ENCODE data around the gene MRTFA.
"Not testable (repeated sequence)": the region's sequence is repeated elsewhere in the genome, so short reads cannot be mapped to it uniquely, and the experiment has no call there.

MRTFA gene

DNA sequence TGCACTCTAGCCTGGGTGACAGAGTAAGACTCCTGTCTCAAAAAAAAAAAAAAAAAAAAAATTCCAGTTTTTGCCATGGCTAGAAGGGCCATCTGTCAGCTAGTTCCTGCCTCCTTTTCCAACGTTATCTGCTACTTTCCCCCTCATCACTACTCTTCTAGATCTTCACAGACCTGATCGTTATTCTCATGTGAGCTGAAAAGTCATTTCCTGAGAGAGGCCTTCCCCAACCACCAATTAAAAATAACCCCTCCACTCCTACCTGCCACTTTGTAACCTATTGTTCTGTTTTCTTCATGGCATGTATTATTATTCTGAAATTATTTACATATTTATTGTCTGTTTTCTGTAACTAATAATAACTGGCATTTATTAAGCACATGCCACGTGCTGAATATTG is 241.9 kb downstream of the MRTFA start:
- no peak for DNase-seq (ENCODE audit: low spot score)

DNA sequence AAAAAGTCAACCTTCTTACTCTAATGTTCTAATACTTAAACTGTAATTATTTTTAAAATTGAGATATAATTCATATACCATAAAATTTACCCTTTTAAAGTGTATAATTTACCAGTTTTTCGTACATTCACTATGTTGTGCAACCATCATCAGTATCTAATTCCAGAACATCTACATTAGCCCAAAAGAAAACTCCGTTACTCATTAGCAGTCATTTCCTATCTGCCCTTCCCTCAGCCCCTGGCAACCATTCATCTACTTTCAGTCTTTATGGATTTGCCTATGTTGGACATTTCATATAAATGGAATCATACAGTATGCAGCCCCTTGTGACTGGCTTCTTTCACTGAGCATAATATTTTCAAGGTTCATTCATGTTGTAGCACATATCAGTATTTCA is 243.9 kb downstream of the MRTFA start:
- no peak for DNase-seq (ENCODE audit: low spot score)

DNA sequence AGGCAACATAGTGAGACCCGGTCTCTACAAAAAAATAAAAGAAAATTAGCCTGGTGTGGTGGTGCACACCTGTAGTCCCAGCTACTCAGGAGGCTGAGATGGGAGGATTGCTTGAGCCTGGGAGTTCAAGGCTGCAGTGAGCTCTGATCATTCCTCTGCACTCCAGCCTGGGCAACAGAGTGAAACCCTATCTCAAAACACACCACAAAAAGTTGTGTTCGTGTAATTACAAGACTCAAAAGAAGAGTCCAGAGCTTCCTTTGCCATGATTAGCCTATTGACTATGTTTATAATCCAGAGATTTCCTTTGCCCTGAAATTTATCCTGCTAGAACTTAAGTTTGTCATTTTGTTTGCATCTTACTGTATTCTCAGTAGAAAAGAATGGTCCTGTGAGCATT is 245.1 kb downstream of the MRTFA start:
- no peak for DNase-seq (ENCODE audit: low spot score)

DNA sequence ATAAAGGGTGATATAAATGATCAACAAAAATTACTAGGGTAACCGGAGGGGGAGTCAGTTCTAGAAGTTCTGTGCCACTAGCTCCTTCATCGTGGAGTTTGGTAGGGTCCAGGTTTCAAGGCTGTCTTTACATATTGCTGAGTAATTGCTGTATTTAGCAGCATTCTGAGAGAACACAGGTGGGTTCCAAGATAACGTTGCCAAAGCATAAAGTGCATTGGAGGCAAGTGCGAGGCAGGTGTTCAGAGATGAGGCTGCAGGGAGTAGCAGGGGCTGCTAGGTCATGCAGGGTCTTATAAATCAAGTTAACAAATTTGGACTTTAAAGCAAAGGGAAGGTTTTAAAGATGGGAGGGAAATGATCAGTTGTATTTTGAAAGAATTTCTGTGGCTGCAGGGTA is 248.3 kb downstream of the MRTFA start:
- DNase-seq (ENCODE audit: low spot score) = no peak

- DNase-seq (ENCODE audit: low spot score) = no peak
Observed at GRCh38 chr22:40387746-40388145, 248.8 kb downstream of the MRTFA start.

GRCh38 chr22:40385036-40385782 is 251.3 kb downstream of the MRTFA start:
- no peak for DNase-seq (ENCODE audit: low spot score)

- peak; percentile 50 for DNase-seq (ENCODE audit: low spot score)
Observed at GRCh38 chr22:40383905-40384304, 252.6 kb downstream of the MRTFA start.

- DNase-seq (ENCODE audit: low spot score) = no peak
Observed at GRCh38 chr22:40381461-40381860, 255.1 kb downstream of the MRTFA start.

GRCh38 chr22:40378448-40378847 is 258.1 kb downstream of the MRTFA start:
- not testable (repeated sequence) for DNase-seq (ENCODE audit: low spot score)

GRCh38 chr22:40377931-40378330 is 258.6 kb downstream of the MRTFA start:
- no peak for DNase-seq (ENCODE audit: low spot score)

DNA sequence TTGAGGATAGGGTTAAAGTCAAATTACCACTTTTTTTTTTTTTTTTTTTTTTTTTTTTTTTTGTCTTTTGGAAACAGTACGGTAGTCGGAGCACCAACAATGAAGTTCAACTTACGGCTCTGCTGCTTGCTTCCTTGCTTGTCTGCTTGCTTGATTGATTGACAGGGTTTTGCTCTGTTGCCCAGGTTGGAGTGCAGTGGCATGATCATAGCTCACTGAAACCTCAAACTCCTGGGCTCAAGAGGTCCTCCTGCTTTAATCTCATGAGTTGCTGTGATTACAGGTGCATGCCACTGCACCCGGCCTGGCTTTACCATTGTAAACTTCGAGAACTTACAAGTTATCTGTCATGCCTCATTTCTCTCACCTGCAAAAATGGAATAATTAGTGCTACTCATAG is 260.4 kb downstream of the MRTFA start:
- no peak for DNase-seq (ENCODE audit: low spot score)

GRCh38 chr22:40374567-40374966 is 262.0 kb downstream of the MRTFA start:
- no peak for DNase-seq (ENCODE audit: low spot score)

GRCh38 chr22:40368836-40369235 is 267.7 kb downstream of the MRTFA start:
- no peak for DNase-seq (ENCODE audit: low spot score)

DNA sequence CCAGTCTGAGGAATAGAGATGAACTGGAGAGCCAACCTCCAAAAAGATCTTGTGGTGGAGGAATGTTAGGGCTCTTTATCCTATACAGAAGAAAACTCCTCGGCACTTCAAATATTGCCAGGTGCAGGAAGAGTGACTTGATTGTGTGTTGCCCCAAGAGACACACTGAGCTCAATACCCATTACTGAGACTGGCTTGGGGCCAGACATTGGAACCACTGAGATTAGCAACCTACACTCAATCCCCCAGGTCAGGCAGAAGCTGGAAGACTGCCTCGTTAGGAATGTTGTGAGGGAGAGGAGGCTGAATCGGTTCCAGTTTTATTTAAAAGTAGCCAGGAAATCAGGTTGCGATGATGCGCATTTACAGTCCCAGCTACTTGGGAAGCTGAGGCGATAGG is 268.5 kb downstream of the MRTFA start:
- no peak for DNase-seq (ENCODE audit: low spot score)

- no peak for DNase-seq (ENCODE audit: low spot score)
Observed at GRCh38 chr22:40367342-40367741, 269.2 kb downstream of the MRTFA start.

GRCh38 chr22:40366068-40366467 is 270.5 kb downstream of the MRTFA start:
- DNase-seq (ENCODE audit: low spot score) = no peak

DNA sequence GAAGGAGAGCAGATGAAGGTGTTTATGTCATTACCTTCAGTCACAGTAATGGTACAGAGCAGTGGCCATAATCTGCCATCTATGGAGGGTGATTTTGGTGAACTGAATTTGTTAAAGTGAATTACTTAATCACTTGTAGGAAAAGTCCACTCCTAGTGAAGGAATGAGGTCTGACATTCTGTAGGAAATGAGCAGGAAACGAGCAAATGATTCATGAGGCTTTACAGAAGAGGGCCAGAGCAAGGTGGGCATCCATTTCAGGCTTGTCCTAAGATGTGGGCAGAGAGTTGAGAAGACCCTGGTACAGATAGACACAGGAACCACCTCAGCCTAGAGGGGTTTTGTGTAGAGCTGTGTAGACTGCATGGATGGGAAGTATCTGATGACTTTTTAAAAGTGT is 272.1 kb downstream of the MRTFA start:
- DNase-seq (ENCODE audit: low spot score) = no peak

- DNase-seq (ENCODE audit: low spot score) = peak; percentile 37
Observed at GRCh38 chr22:40363059-40363458, 273.5 kb downstream of the MRTFA start.

DNA sequence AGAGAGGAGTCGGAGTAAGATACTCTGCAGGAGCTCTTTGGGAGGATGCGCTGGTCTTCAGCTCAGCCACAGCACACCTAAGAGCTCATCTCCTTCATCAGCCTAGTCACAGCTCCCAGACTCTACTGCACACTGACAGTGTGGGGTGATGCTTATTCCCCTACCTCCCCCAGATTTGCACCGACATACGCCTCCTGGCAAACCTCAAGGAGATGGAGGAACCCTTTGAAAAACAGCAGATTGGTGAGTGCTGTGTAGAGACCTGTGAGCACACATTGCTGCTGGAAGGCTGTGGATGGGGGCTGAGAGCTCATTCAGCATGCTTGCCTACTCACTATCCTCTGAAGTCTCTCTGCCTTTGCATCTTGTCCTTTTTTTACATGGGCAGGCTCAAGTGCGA is 275.4 kb downstream of the MRTFA start:
- no peak for DNase-seq (ENCODE audit: low spot score)
